Esophagus muscularis mucosa (tissue), 3 donors: ENCODE measurements around the gene PRR5.

Experiments used
- CTCF ChIP-seq, 3 experiments: fragments of 200-600 bp in 2 of 3; fragments of 450-650 bp in 1 of 3; sonication (generic) in 2 of 3; IDR thresholded peaks; one replicate each; pipeline ENCODE4 v1.5.1; 2017 to 2019; ENCODE audit warnings: antibody characterized with exemption in 3 of 3, mild to moderate bottlenecking in 2 of 3, moderate library complexity in 1 of 3
- POLR2A ChIP-seq: fragments of 450-650 bp; IDR thresholded peaks from one replicate; pipeline ENCODE4 v1.6.1; 2017; ENCODE audit warnings: antibody characterized with exemption, moderate library complexity, mild to moderate bottlenecking, low read depth
- POLR2AphosphoS5 ChIP-seq, 2 donors: sonication (generic); formaldehyde crosslinking; IDR thresholded peaks; one replicate each; pipeline ENCODE4 v1.6.1; 2017; ENCODE audit warnings: antibody characterized with exemption in 2 of 2

- TF ChIP-seq CTCF (IDR thresholded peaks at IDR 0.05) (no peak), POLR2A (no peak), POLR2AphosphoS5 (IDR thresholded peaks at IDR 0.05) (no peak)
Measured at GRCh38 chr22:44748524-44748923, 46.5 kb downstream of the PRR5 start.
